ENCODE data around the gene EGFL7.

GRCh38 chr9:136662656-136663581 is at the start of gene EGFL7:
- TF ChIP-seq EP300 (IDR thresholded peaks at IDR 0.05; ENCODE audit: low read depth) (peak; percentile 24), CTCF (IDR thresholded peaks at IDR 0.05) (no peak)
